GM04503 (cell line): ENCODE data around the gene APBA2.

Source experiments
- DNase-seq: peaks from one replicate; pipeline ENCODE4 v3.0.0-alpha.2; 2012; ENCODE audit warnings: low read depth

Gene APBA2

GRCh38 chr15:29122506-29122905, 236.7 kb downstream of the APBA2 start:
- no peak for DNase-seq

DNA sequence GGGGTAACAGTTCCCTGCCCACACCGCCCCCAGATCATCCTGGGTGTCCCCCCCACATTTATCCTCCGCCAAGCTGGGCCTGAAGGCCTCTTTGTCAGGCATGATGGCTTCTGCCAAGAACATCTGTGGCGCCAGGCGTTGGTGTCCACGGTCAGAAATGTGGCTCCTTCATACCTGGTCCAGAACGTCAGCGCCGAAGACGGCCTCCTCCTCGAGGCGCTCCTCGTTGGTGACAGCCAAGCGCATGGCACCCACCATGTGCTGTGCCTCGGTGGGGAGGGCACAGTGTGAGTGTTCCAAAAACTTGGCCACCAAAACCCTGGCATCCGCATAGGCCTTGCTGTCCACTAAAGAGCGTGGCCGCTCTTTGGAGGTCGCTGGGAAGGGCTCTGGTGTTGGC, 237.4 kb downstream of the APBA2 start:
- no peak for DNase-seq

GRCh38 chr15:29123991-29124390, 238.2 kb downstream of the APBA2 start:
- DNase-seq, result no peak

DNA sequence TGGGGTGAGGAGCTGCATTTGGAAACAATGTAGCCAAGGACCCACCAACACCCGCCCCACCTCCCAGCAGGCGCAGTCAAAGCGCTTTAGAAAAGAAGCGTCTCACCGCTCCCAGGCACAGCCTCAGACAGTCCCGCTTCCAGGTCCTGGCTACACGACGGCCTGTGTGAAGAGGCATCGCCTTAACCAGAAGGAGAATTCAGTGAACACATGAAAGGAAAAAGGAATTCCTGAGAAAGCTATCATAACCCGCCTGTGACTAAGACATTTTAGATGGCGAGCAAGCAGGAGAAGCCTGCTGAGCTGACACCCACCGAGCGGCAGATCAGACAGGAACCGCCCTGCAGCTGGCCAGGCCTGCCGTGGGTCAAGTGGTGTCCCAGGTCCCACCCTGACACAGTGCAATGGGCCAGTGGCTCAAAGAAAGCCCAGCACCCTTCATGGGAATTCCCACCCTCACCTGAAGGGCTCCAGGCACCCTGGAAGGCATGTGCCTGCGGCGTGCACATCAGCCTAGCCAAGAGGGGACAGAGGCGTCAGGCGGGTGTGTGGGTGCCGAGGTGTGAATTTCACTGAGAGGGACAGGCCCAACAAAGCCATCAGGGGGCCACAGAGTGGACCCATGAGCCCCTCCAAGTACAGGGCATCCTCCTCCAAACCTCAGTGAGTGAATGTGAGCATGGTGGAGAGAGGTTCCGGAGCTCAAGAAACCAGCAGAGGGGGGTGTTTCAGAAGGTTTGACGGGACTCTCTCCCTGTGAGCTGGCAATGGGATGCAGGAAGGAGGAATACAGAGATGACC, 239.0 kb downstream of the APBA2 start:
- DNase-seq, result peak; percentile 7

- DNase-seq, result no peak
Measured at GRCh38 chr15:29125382-29126207, 239.8 kb downstream of the APBA2 start.

GRCh38 chr15:29126208-29126536, 240.4 kb downstream of the APBA2 start:
- DNase-seq, result no peak

DNA sequence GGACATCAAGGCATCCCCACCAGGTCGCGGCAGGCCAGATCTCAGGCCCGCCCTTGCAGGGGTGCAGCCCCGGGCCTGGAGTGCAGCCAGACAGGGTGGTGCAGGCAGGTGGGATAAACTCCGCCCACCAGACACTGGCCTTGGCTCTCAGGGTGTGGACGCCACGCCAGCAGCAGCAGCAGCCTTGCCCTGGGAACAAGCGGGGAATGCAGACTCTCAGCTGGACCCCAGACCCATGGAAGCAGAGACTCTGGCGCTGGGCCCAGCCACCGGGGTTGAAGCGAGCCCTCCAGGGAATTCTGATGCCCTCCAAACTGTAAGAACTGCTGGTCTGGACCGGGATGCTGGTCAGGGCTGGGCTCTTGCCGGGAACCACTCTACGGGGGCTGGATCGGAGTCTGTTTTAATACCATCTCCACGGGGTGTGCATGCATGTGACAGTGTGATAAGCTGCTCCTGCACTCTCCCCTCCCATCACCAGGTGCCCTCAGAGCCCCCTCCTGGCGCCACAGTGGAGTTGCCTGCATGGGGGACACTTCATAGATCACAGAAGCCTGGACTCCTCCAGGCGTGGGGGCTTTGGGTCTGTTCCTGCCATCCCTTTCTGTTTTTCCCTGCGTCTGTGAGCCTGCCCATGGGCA, 241.2 kb downstream of the APBA2 start:
- no peak for DNase-seq

DNA sequence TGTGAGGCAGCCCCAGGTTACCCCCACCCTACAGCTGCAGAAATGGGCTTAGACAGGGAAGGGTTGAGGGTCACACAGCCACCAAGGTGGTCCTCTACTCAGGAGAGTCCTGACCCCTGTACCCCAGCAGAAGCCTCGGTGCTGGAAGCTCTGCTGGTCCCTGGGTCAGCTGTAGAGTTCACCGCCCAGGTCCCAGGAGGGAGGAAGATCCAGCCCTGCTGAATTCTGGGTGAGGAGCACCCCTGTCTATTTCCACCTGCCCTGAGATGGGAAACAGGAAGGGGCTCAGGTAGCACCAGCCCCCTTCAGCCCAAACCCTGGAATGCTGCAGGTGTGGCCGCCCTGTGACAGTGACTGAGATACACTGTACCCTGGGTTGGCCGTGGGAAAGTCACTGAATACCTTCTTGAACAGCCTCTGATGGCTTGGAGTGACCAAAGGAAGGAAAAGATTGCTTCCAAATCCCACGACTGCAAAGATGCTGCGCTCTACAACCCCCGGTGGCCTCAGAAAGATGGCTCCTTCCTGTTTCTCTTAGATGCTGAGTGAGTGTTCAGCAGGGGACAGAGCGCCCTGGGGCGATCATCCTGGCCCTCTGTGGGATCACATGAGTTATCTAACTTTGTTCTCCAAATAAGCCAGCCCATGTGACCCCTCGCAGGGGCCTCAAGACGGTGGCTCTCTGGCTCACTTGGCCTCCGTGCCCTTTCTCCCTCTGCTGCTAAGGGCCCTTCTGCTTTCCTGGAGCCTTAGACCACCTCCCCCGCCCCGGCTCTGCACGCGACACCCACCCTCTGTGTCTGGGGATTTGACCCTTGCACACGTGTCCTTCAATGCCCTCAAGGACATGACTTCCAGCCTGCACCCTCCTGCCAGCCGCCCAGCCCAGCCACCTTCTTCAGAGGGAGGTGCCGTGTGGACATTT, 242.0 kb downstream of the APBA2 start:
- no peak for DNase-seq

DNA sequence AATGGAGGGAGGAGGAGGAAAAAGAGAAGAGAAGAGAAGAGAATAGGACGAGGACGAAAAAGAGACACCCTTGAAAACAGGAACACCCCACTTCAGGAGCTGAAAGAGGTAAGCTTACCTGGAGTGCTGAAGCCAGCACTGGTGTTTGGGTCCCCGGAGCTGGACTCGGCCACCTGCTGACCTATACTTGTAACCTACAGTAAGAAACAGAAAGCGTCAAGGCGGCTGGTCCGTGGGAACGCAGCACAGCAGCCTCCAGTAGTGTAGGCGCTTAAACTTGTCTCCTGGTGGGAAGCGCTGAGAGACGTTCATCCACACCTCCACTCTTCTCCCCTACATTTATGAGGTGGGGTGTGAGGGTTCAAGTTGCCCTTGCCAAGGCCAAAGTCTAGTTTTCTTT, 242.9 kb downstream of the APBA2 start:
- DNase-seq, result no peak

DNA sequence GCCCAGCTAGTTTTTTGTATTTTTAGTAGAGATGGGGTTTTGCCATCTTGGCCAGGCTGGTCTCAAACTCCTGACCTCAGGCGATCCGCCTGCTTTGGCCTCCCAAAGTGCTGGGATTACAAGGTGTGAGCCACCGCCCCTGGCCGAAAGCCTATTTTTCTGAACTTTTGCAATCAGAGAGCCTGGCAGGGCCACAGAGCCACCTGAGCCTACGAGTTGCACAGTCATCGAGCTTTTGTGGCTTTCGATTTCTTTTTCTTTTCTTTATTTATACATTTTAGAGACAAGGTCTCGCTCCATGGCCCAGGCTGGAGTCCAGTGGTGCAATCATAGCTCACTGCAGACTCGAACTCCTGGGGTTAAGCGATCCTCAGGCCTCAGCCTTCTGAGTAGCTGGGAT, 243.4 kb downstream of the APBA2 start:
- DNase-seq, result no peak

- DNase-seq, result no peak
Measured at GRCh38 chr15:29129926-29130325, 244.2 kb downstream of the APBA2 start.

DNA sequence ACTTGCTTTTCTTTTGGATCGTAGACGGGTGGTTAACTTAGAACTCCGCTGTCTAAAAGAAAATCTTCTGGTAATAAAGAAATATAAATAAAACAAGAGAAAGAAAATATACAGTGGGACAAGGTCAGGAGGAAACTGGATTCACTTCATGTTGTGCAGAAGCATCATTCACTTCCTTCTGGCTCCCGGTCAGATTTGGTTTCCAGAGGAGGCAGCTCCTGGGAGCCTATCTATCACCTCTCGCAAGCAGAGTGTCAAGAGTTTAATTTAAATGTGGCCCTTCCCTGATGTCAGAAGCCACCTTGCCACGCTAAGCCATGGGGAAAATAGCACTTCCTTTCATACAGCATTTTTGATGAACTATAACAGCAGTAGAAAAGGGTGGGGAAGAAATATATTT, 244.7 kb downstream of the APBA2 start:
- DNase-seq, result no peak

GRCh38 chr15:29130951-29131839, 245.4 kb downstream of the APBA2 start:
- no peak for DNase-seq

GRCh38 chr15:29131840-29132420, 246.2 kb downstream of the APBA2 start:
- DNase-seq, result no peak

DNA sequence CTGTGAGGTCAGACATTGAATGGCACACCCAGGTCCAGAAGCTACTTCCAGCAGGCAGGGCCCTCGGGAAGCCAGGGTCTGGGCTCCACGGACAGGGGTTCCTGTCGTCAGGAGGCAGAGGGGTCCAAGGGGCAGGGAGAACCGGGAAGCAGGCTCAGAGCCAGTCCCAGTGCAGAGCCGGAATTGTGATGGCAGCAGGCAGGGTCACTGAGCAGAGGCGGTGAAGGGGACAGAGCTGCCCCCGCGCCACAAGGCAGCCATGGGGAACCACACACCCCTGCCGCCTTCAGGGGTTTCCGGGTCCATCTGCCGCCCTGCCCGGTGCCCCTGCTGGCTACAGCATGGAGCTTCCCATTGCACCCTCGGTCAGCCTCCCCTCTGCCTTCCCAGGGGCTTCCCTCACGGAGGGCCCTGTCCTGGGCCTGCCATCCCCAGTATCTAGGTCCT, 247.0 kb downstream of the APBA2 start:
- DNase-seq, result no peak

GRCh38 chr15:29133321-29133720, 247.5 kb downstream of the APBA2 start:
- no peak for DNase-seq

DNA sequence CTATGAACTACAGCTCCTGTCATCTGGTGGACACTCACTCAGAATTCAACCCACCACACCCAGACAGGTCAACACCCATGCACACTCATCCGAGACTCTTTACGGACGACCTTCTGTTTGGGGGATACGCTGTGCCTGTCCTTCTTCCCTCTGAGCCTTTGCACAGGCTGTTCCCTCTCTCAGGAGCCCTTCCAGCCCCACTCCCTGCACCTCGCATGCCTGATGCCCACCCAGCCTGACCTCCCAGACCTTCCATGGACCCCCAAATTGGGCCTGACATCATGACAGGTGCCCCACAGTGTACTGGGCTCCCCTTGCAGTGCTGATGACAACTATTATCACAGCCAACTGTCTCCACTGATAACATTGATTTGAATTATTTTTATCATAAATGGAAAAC, 248.0 kb downstream of the APBA2 start:
- no peak for DNase-seq

- DNase-seq, result no peak
Measured at GRCh38 chr15:29134239-29134638, 248.5 kb downstream of the APBA2 start.

DNA sequence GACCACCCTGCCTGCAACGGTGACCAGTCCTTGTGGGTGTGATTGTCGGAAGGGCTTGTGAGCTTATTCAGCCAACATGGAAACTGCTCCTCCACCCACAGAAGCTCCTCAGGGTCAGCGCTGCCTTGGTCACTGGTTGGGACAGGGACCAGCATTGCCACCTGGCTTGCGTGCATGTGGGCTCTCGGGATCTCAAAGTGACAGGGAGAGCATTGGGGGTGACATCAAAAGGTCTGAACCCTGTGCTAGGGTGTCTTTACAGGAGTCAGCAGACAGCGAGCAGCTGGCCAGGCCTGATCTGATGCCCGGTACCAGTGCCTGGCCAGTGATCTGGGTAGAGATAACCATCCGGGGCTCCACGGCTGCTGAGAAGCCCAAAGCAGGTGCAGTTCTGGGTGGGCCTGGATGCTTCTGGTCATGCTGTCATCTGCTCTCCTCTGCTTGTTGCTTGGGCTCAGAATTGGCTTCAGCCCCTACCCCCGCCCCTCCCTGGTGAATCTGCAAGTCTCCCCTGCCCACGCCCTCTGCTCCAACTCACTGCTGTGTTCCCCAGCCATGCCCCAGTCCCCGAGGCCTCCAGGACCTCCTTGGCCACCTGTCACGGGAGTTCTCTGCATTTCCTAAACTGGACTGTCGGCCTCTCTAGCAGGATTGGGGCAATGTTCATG, 249.0 kb downstream of the APBA2 start:
- DNase-seq, result no peak

DNA sequence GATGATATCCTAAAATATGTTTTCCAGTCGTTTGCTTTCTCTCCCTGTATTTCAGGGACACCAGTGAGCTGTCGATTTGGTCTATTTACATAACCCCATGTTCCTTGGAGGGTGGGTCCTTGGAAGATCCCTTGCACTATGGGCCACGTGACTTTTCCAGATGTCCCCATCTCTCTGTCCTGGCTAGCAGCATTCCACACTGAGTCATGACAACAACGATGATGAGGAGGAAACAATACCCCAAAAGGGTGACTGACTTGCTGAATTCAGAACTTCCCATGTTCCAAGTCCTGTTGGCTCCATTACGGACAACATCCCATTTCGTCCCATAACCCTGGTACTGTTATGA, 249.5 kb downstream of the APBA2 start:
- no peak for DNase-seq
